Nephron (organoid): ENCODE results near the gene RLBP1.

Source experiments
- H3K27ac Mint-ChIP-seq, 3 experiments: 2 replicates each; pipeline ENCODE4 v1.8.0; 2020; ENCODE audit warnings: mixed read lengths in 3 of 3, mild to moderate bottlenecking in 2 of 3, moderate library complexity in 1 of 3
- H3K27me3 Mint-ChIP-seq: 2 replicates; pipeline ENCODE4 v1.8.0; 2021; ENCODE audit warnings: low read depth, mild to moderate bottlenecking, moderate library complexity, mixed read lengths
- H3K36me3 Mint-ChIP-seq: 2 replicates; pipeline ENCODE4 v1.8.0; 2020; ENCODE audit warnings: low read depth, mixed read lengths
- H3K4me1 Mint-ChIP-seq: 2 replicates; pipeline ENCODE4 v1.8.0; 2020; ENCODE audit warnings: mixed read lengths
- H3K4me3 Mint-ChIP-seq, 3 experiments: 2 replicates each; pipeline ENCODE4 v1.8.0; 2020; ENCODE audit warnings: mild to moderate bottlenecking in 3 of 3, mixed read lengths in 3 of 3, moderate library complexity in 2 of 3
- H3K9me3 Mint-ChIP-seq: 2 replicates; pipeline ENCODE4 v1.8.0; 2020; ENCODE audit warnings: mixed read lengths
- CTCF ChIP-seq, 3 experiments: fragments of 200-600 bp; sonication (generic); IDR thresholded peaks; one replicate each; pipeline ENCODE4 v1.5.0; 2021; ENCODE audit warnings: antibody characterized with exemption in 3 of 3; ENCODE audit not compliant: unreplicated experiment in 3 of 3

Gene RLBP1

GRCh38 chr15:89200182-89200581 lies 21.2 kb downstream of the RLBP1 start:
- peaks cover 14% of the 10 kb centered on the region for H3K4me1 Mint-ChIP-seq
- H3K27me3 Mint-ChIP-seq = no peaks in the 10 kb centered on the region
- TF ChIP-seq CTCF (IDR thresholded peaks at IDR 0.05; ENCODE audit: unreplicated experiment in 3 of 3) = no peak
- peak overlapping the region in 1 of 3 experiments; percentile 57 for H3K27ac Mint-ChIP-seq
- peaks cover 12% of the 10 kb centered on the region for H3K36me3 Mint-ChIP-seq
- H3K4me3 Mint-ChIP-seq = no peak overlapping the region
- no peaks in the 10 kb centered on the region for H3K9me3 Mint-ChIP-seq

GRCh38 chr15:89199746-89200145 lies 21.6 kb downstream of the RLBP1 start:
- peaks cover 14% of the 10 kb centered on the region for H3K4me1 Mint-ChIP-seq
- H3K9me3 Mint-ChIP-seq = no peaks in the 10 kb centered on the region
- TF ChIP-seq CTCF (IDR thresholded peaks at IDR 0.05; ENCODE audit: unreplicated experiment in 3 of 3) = no peak
- H3K4me3 Mint-ChIP-seq = no peak overlapping the region
- peak overlapping the region; percentile 51 to 88 (median 57) for H3K27ac Mint-ChIP-seq
- H3K36me3 Mint-ChIP-seq = peaks cover 12% of the 10 kb centered on the region
- no peaks in the 10 kb centered on the region for H3K27me3 Mint-ChIP-seq

GRCh38 chr15:89198934-89199333 lies 22.4 kb downstream of the RLBP1 start:
- peaks cover 15% of the 10 kb centered on the region for H3K36me3 Mint-ChIP-seq
- no peak overlapping the region for H3K4me3 Mint-ChIP-seq
- no peaks in the 10 kb centered on the region for H3K9me3 Mint-ChIP-seq
- peaks cover 14% of the 10 kb centered on the region for H3K4me1 Mint-ChIP-seq
- TF ChIP-seq CTCF (IDR thresholded peaks at IDR 0.05; ENCODE audit: unreplicated experiment in 3 of 3) = no peak
- H3K27ac Mint-ChIP-seq = peak overlapping the region in 2 of 3 experiments; percentile 42 to 57
- no peaks in the 10 kb centered on the region for H3K27me3 Mint-ChIP-seq

- H3K4me1 Mint-ChIP-seq = peaks cover 14% of the 10 kb centered on the region
- TF ChIP-seq CTCF (IDR thresholded peaks at IDR 0.05; ENCODE audit: unreplicated experiment in 3 of 3) = no peak
- no peaks in the 10 kb centered on the region for H3K9me3 Mint-ChIP-seq
- no peaks in the 10 kb centered on the region for H3K27me3 Mint-ChIP-seq
- H3K36me3 Mint-ChIP-seq = peaks cover 20% of the 10 kb centered on the region
- H3K4me3 Mint-ChIP-seq = no peak overlapping the region
- H3K27ac Mint-ChIP-seq = peak overlapping the region in 1 of 3 experiments; percentile 42
These were observed 23.2 kb downstream of the RLBP1 start for GRCh38 chr15:89198196-89198595.

- Mint-ChIP-seq H3K9me3 (no peaks in the 10 kb centered on the region), H3K27ac (peak overlapping the region in 1 of 3 experiments; percentile 16), H3K4me1 (peaks cover 14% of the 10 kb centered on the region), H3K27me3 (no peaks in the 10 kb centered on the region), H3K36me3 (peaks cover 26% of the 10 kb centered on the region), H3K4me3 (no peak overlapping the region)
- TF ChIP-seq CTCF (IDR thresholded peaks at IDR 0.05; ENCODE audit: unreplicated experiment in 3 of 3) = no peak
These were observed 23.8 kb downstream of the RLBP1 start for GRCh38 chr15:89197503-89197971.

GRCh38 chr15:89196994-89197393 lies 24.4 kb downstream of the RLBP1 start:
- peak overlapping the region in 1 of 3 experiments; percentile 16 for H3K27ac Mint-ChIP-seq
- no peaks in the 10 kb centered on the region for H3K27me3 Mint-ChIP-seq
- H3K4me3 Mint-ChIP-seq = no peak overlapping the region
- peaks cover 26% of the 10 kb centered on the region for H3K36me3 Mint-ChIP-seq
- H3K9me3 Mint-ChIP-seq = no peaks in the 10 kb centered on the region
- H3K4me1 Mint-ChIP-seq = peaks cover 14% of the 10 kb centered on the region
- TF ChIP-seq CTCF (IDR thresholded peaks at IDR 0.05; ENCODE audit: unreplicated experiment in 3 of 3) = no peak
